Prostate gland (tissue), 2 donors: Measurements from ENCODE around the gene PLAAT4. TPM values are rescaled to one million over a fixed set of nuclear protein-coding genes. Genes with fewer than 3 reads are reported as not detected.
A peak's percentile ranks its signal among the peaks of the same experiment; 100 is the strongest.

Experiments
- DNase-seq: peaks from one replicate; pipeline ENCODE4 v3.0.0-alpha.2; 2019; ENCODE audit warnings: low spot score
- H3K27ac ChIP-seq, 2 donors: fragments of 200-600 bp; sonication (generic); 2 replicates each; pipeline ENCODE4 v1.5.1; 2017 to 2019
- H3K27me3 ChIP-seq: fragments of 200-600 bp; sonication (generic); replicated peaks from 2 replicates; pipeline ENCODE4 v1.5.1; 2019; ENCODE audit not compliant: insufficient read depth
- H3K36me3 ChIP-seq, 2 donors: fragments of 200-600 bp; sonication (generic); 1 replicate in 1 of 2; 2 replicates in 1 of 2; pipeline versions ENCODE4 v1.5.1 to v1.8.1; 2017 to 2019
- H3K4me1 ChIP-seq: fragments of 200-600 bp; sonication (generic); replicated peaks from 2 replicates; pipeline ENCODE4 v1.5.1; 2019
- H3K4me3 ChIP-seq, 2 donors: fragments of 200-600 bp; sonication (generic); 2 replicates each; pipeline ENCODE4 v1.5.1; 2017 to 2019
- H3K9me3 ChIP-seq: fragments of 200-600 bp; sonication (generic); 2 replicates; pipeline ENCODE4 v1.5.1; 2017
- POLR2A ChIP-seq: fragments of 450-650 bp; IDR thresholded peaks from one replicate; pipeline ENCODE4 v1.6.1; 2016; ENCODE audit warnings: antibody characterized with exemption, mild to moderate bottlenecking
- POLR2AphosphoS5 ChIP-seq: sonication (generic); formaldehyde crosslinking; IDR thresholded peaks from one replicate; pipeline ENCODE4 v1.6.1; 2017; ENCODE audit warnings: antibody characterized with exemption
- WGBS: methylation state at CpG from one replicate; pipeline ENCODE4 v1.1.5; 2018; 5-methylcytosine and 5-hydroxymethylcytosine counted together
- intact Hi-C: fragments of 100-400 bp; cut with DNase I; formaldehyde crosslinking; loops from one replicate; pipeline ENCODE4 v1.14.2; 2022
- total RNA-seq, 2 donors: library from RNA; depleted of rRNA; stranded (reverse); fragments of >200 nt; gene quantifications; one replicate each; pipeline ENCODE4 v1.1.0, GENCODE V29; 2016
- TF ChIP-seq, protein P1 (sequence below), 4 experiments: fragments of 200-600 bp in 2 of 4; fragments of 450-650 bp in 2 of 4; sonication (generic) in 2 of 4; IDR thresholded peaks; 1 replicate in 3 of 4; 2 replicates in 1 of 4; pipeline ENCODE4 v1.5.1; 2016 to 2019; ENCODE audit warnings: antibody characterized with exemption in 4 of 4, mild to moderate bottlenecking in 2 of 4, moderate library complexity in 2 of 4

The PLAAT4 gene
- total RNA-seq, 2 donors from 2014 or later, result 47.6 to 50.8 TPM

DNA sequence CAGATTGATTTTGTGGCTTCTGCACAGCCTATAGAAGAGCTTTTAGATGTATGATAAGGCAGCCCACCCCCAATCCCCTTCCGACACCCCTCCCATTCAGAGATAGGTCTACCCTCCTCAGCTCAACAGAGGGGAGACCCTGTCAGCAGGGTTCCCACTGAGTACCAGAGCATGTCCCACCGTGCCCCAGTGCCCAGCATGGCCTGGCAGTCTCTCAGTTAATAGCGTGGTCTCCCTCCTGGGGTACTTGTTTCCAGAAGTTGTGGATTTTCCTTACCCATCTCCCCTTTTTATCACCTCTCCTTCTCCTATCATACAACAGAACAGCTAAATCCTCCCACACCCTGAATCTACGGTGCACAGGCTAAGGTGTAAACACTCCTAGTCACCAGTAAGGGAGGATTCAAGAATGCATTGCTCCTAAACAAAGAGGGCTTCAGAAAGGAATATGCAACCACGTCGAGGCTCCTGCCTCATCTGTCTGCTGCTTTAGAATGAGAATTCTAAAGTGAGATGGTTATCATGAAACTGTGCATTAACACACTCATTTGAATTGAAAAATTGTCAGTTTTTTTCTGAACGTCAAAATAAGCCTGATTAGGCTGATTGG is 19.9 kb downstream of the PLAAT4 start:
- intact Hi-C loops, result no loop called here
- TF ChIP-seq, protein P1, sequence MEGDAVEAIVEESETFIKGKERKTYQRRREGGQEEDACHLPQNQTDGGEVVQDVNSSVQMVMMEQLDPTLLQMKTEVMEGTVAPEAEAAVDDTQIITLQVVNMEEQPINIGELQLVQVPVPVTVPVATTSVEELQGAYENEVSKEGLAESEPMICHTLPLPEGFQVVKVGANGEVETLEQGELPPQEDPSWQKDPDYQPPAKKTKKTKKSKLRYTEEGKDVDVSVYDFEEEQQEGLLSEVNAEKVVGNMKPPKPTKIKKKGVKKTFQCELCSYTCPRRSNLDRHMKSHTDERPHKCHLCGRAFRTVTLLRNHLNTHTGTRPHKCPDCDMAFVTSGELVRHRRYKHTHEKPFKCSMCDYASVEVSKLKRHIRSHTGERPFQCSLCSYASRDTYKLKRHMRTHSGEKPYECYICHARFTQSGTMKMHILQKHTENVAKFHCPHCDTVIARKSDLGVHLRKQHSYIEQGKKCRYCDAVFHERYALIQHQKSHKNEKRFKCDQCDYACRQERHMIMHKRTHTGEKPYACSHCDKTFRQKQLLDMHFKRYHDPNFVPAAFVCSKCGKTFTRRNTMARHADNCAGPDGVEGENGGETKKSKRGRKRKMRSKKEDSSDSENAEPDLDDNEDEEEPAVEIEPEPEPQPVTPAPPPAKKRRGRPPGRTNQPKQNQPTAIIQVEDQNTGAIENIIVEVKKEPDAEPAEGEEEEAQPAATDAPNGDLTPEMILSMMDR (IDR thresholded peaks at IDR 0.05), result no peak
- no peak for TF ChIP-seq POLR2AphosphoS5
- TF ChIP-seq POLR2A, result no peak
- no peak for DNase-seq

DNA sequence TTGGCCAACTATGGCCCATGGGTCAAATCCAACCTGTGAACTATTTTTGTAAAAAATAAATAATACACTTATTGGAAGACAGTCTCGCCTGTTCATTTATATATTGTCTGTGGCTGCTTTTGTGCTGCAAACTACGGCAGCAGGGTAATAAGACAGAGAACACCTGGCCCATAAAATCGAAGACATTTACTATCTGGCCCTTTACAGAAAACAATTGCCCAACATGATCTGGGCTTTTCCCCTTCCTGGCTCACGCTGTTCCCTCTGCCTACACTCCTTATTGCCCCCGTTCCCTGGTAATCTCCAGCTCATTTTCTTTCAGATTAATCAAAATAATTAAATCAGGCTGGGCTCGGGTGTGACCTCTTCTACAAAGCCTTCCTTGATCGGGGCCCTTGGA is 21.0 kb downstream of the PLAAT4 start:
- no peaks in the 10 kb centered on the region for H3K36me3 ChIP-seq
- H3K27ac ChIP-seq, result no peak overlapping the region
- no peaks in the 10 kb centered on the region for H3K9me3 ChIP-seq
- peak; percentile 41 for DNase-seq
- 33% methylated on average over 7 of the region's 7 CpGs for whole genome bisulfite sequencing
- no peaks in the 10 kb centered on the region for H3K27me3 ChIP-seq
- no peaks in the 10 kb centered on the region for H3K4me1 ChIP-seq
- no peak overlapping the region for H3K4me3 ChIP-seq
- intact Hi-C loops, result no loop called here
- TF ChIP-seq POLR2AphosphoS5, result peak; percentile 68
- no peak for TF ChIP-seq POLR2A
- TF ChIP-seq, protein P1 (IDR thresholded peaks at IDR 0.05), result no peak

More for the DNA sequence above, 19.9 kb downstream of the PLAAT4 start:
- no peaks in the 10 kb centered on the region for H3K9me3 ChIP-seq
- no peaks in the 10 kb centered on the region for H3K36me3 ChIP-seq
- no peak overlapping the region for H3K4me3 ChIP-seq
- no peaks in the 10 kb centered on the region for H3K27me3 ChIP-seq
- no peaks in the 10 kb centered on the region for H3K4me1 ChIP-seq
- no peak overlapping the region for H3K27ac ChIP-seq
- 75% methylated on average over 7 of the region's 7 CpGs for WGBS

DNA sequence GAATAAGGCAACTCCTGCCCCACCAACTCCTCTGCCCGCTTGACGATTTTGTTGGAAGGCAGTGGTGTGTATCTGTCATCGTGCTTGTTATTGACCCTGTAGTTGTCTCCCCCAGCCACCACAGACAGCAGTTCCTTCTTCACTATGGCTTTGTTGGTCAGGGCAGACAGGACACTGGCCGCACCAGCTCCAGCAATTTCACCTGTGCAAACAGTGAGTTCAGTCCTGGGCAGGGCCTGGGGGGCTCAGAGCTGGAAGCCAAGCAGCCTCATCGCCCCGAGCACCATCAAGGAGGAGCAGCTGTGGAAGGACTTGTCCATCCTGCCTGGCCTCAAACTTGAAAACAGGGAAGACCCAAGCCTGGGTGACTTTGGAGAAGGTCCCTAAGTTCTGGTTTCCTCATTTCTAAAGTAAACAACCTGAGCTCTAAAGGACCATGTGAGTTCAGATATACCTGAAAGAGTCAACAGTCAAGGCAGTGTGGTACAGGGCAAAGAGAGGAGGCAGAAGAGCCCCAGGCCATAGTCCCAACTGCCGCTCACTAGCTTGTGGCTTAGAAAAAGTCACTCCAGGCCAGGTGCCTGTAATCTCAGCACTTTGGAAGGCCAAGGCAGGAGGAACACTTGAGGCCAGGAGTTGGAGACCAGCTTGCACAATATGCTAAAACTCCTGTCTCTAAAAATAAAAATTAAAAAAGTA is 22.0 kb downstream of the PLAAT4 start:
- no peaks in the 10 kb centered on the region for H3K27me3 ChIP-seq
- H3K36me3 ChIP-seq, result no peaks in the 10 kb centered on the region
- H3K4me1 ChIP-seq, result no peaks in the 10 kb centered on the region
- TF ChIP-seq POLR2AphosphoS5, result peak; percentile 12
- TF ChIP-seq, protein P1 (IDR thresholded peaks at IDR 0.05), result no peak
- no peak for DNase-seq
- H3K27ac ChIP-seq, result no peak overlapping the region
- intact Hi-C loops, result no loop called here
- no peak overlapping the region for H3K4me3 ChIP-seq
- WGBS, result 85% methylated on average over 7 of the region's 7 CpGs
- H3K9me3 ChIP-seq, result no peaks in the 10 kb centered on the region

DNA sequence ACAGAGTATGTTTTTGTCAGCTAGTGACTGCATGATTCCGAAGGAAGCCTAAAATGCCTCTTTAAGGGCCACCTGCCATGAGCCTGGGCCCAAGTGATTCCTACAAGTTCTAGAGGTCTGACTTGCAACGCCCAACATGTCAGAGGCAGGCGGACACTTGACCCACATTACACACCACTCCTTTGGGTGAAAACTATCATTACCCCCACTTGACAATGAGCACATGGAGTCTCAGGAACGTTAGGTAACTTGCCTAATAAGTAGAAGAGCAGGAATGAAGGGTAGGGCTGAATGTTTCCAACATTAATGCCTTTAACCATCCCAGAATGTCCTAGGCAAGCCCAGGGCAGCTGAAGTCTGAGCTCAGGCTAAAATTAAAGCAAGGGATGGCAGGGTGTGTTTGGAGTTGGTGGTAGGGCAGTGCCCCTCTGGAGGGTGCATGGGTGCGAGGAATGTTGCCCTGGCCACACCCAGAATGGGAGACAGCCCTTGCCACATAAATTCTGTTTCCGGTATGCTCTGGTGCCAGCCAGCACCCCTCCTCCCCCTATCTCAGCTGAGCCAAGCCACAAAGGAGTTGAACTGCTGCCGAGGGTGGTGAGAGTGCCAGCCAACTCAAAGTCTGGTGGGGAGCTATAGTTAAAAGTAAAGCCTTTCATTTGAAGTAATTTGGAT is 24.0 kb downstream of the PLAAT4 start:
- DNase-seq, result peak; percentile 70
- Histone ChIP-seq H3K4me3 (no peak overlapping the region), H3K4me1 (no peaks in the 10 kb centered on the region), H3K27me3 (no peaks in the 10 kb centered on the region), H3K9me3 (no peaks in the 10 kb centered on the region), H3K27ac (no peak overlapping the region), H3K36me3 (no peaks in the 10 kb centered on the region)
- peak; percentile 73 for TF ChIP-seq POLR2AphosphoS5
- TF ChIP-seq, protein P1 (IDR thresholded peaks at IDR 0.05), result no peak
- peak; percentile 22 for TF ChIP-seq POLR2A
- WGBS, result 48% methylated on average over 7 of the region's 7 CpGs
- intact Hi-C loops, result no loop called here
